ENCODE results near the gene RNF167. TPM values are rescaled to one million over a fixed set of nuclear protein-coding genes. Genes with fewer than 3 reads are reported as not detected.

Gene RNF167
- total and polyA plus RNA-seq, 2 of the 4 experiments (the other 2 are of a cell fraction), result 13.1 to 79.5 TPM

- Histone ChIP-seq H3K4ac (ENCODE audit: low read depth, low read length) (peak overlapping the region; percentile 90), H3K9ac (ENCODE audit: low read depth, low read length) (no peak overlapping the region; the same call in 1 of the 2 replicates), H3K27ac (ENCODE audit: insufficient read depth, low read length) (peak overlapping the region; percentile 79), H4K8ac (ENCODE audit: low read depth in 2 of 2, low read length in 2 of 2) (peak overlapping the region; percentile 56 to 91; a peak in 3 of 4 replicates), H3K27me3 (ENCODE audit: control insufficient read depth, insufficient read depth, low read length) (no peaks in the 10 kb centered on the region), H2AK5ac (ENCODE audit: low read depth, low read length) (peak overlapping the region; percentile 86), H2BK120ac (ENCODE audit: low read depth, low read length) (peak overlapping the region; percentile 94), H3K18ac (ENCODE audit: low read depth, low read length) (peak overlapping the region; percentile 28), H3K79me1 (ENCODE audit: low read depth in 1 of 2, low read length in 2 of 2) (peaks cover 12 to 27% of the 10 kb centered on the region in 2 experiments; a peak in 3 of 4 replicates), H2AK9ac (replicated peaks; ENCODE audit: low read depth, low read length, poor library complexity) (peak overlapping the region; percentile 89), H3K9me3 (ENCODE audit: control insufficient read depth, insufficient read depth, low read length) (no peaks in the 10 kb centered on the region), H2BK20ac (ENCODE audit: low read depth, low read length) (peak overlapping the region; percentile 82), H3K56ac (ENCODE audit: extremely low read depth, insufficient read depth, low read length) (no peak overlapping the region), H3K23ac (ENCODE audit: low read depth, low read length) (peak overlapping the region; percentile 54; the same call in 1 of the 2 replicates), H3K36me3 (ENCODE audit: control insufficient read depth, insufficient read depth, low read length) (peaks cover 2% of the 10 kb centered on the region), H3K14ac (replicated peaks; ENCODE audit: low read depth, low read length) (peak overlapping the region; percentile 96), H4K20me1 (ENCODE audit: insufficient read depth, low read length) (peaks cover 2% of the 10 kb centered on the region), H4K91ac (ENCODE audit: insufficient read depth, low read depth, low read length) (peak overlapping the region; percentile 78), H2AFZ (replicated peaks; ENCODE audit: low read length, poor library complexity) (peak overlapping the region; percentile 84), H3K4me2 (ENCODE audit: low read depth, low read length) (no peak overlapping the region), H3K4me1 (ENCODE audit: control insufficient read depth, insufficient read depth, low read length) (peaks cover 28% of the 10 kb centered on the region), H2BK5ac (ENCODE audit: low read depth, low read length, poor library complexity, severe bottlenecking) (peak overlapping the region; percentile 88), H4K5ac (ENCODE audit: low read depth, low read length) (peak overlapping the region; percentile 58), H2BK15ac (ENCODE audit: low read depth, low read length) (peak overlapping the region; percentile 42; the same call in 1 of the 3 replicates), H3K9me1 (ENCODE audit: insufficient read depth, low read length) (peaks cover 27% of the 10 kb centered on the region; the same call in 1 of the 2 replicates), H3K4me3 (ENCODE audit: insufficient read depth, low read depth, low read length) (no peak overlapping the region)
- WGBS, 2 experiments (ENCODE audit: extremely low coverage in 2 of 2, insufficient read length in 1 of 2), result 40% methylated on average over 3 of the region's 14 CpGs; no CpG with 5 or more reads in 1 of the 2 experiments
- DNase-seq, result peak; percentile 76
- CTCF ChIA-PET, result interaction anchor here (0.7 kb wide), 1 partner anchor 78 kb away, joined by 3 read pairs; no protein-coding TSS in a partner anchor
- TF ChIP-seq BHLHE40 (IDR thresholded peaks at IDR 0.05; ENCODE audit: low read depth, low read length) (0 out of 2 replicates have a peak, but pooled peaks have one; percentile 2), RFX5 (IDR thresholded peaks at IDR 0.05; ENCODE audit: low read depth, low read length) (no peak), MAZ (IDR thresholded peaks at IDR 0.05; ENCODE audit: borderline replicate concordance, low read depth, low read length) (peak; percentile 82), SMC3 (IDR thresholded peaks at IDR 0.05; ENCODE audit: low read depth, low read length) (no peak)
- intact Hi-C loops (cut with micrococcal nuclease) (no loop called here), in situ Hi-C loops (cut with MboI; ENCODE audit: low sequenced_read_pairs) (no loop called here), dilution Hi-C loops (cut with HindIII; ENCODE audit: low sequenced_read_pairs, unreplicated experiment) (no loop called here)
- POLR2A ChIA-PET (ENCODE audit: unreplicated experiment), result interaction anchor here (0.7 to 1.2 kb wide), 2 partner anchors 9 to 14 kb away, joined by 3 to 8 read pairs; partner anchors contain the start of gene SPAG7
- ATAC-seq (ENCODE audit: low read depth), result peak; percentile 12
- no TSS peak for BruUV-seq (replicated peaks)
Observed at GRCh38 chr17:4953451-4953961, 13.4 kb downstream of the RNF167 start.
